GM03348 (cell line): ENCODE measurements around the gene PTDSS2.
A peak's percentile ranks its signal among the peaks of the same experiment; 100 is the strongest.
"Not testable (repeated sequence)": the region's sequence is repeated elsewhere in the genome, so short reads cannot be mapped to it uniquely, and the experiment has no call there.

Experiments
- DNase-seq: peaks from one replicate; pipeline ENCODE4 v3.0.0; 2012; ENCODE audit warnings: low spot score

The PTDSS2 gene

GRCh38 chr11:449889-450808 lies at the start of gene PTDSS2:
TSS of gene PTDSS2 (plus strand) at chr11:450279. CDS start at chr11:450456, 177 bp downstream.
- DNase-seq: peak; percentile 97

- DNase-seq: not testable (repeated sequence)
Observed at GRCh38 chr11:401196-401595, 48.9 kb upstream of the PTDSS2 start.

GRCh38 chr11:403021-403760 lies 46.9 kb upstream of the PTDSS2 start:
- no peak for DNase-seq

GRCh38 chr11:403761-404431 lies 46.2 kb upstream of the PTDSS2 start:
- no peak for DNase-seq

- DNase-seq: no peak
Observed at GRCh38 chr11:404551-405264, 45.4 kb upstream of the PTDSS2 start.

- no peak for DNase-seq
Observed at GRCh38 chr11:405323-405953, 44.6 kb upstream of the PTDSS2 start.

- DNase-seq: no peak
Observed at GRCh38 chr11:405954-406795, 43.9 kb upstream of the PTDSS2 start.

- peak; percentile 97 for DNase-seq
Observed at GRCh38 chr11:406796-407650, 43.1 kb upstream of the PTDSS2 start.

GRCh38 chr11:407651-408123 lies 42.4 kb upstream of the PTDSS2 start:
- no peak for DNase-seq

GRCh38 chr11:408154-409007 lies 41.7 kb upstream of the PTDSS2 start:
- DNase-seq: no peak

- DNase-seq: no peak
Observed at GRCh38 chr11:409008-409599, 41.0 kb upstream of the PTDSS2 start.

- DNase-seq: no peak
Observed at GRCh38 chr11:409600-410483, 40.2 kb upstream of the PTDSS2 start.

GRCh38 chr11:410711-411110 lies 39.4 kb upstream of the PTDSS2 start:
- not testable (repeated sequence) for DNase-seq

- DNase-seq: not testable (repeated sequence)
Observed at GRCh38 chr11:411520-411919, 38.6 kb upstream of the PTDSS2 start.

GRCh38 chr11:412641-413119 lies 37.4 kb upstream of the PTDSS2 start:
- no peak for DNase-seq
